SIG-M5 (cell line): ENCODE results near the gene CFAP46.
"Not testable (repeated sequence)": the region's sequence is repeated elsewhere in the genome, so short reads cannot be mapped to it uniquely, and the experiment has no call there.

ENCODE experiments used
- DNase-seq: peaks from one replicate; lab custom pipeline; 2025; lab: John Stamatoyannopoulos, UW

CFAP46 gene

GRCh38 chr10:132912713-132913558 is 29.4 kb downstream of the CFAP46 start:
- DNase-seq: no peak

- DNase-seq: no peak
Measured at GRCh38 chr10:132912225-132912712, 30.1 kb downstream of the CFAP46 start.

GRCh38 chr10:132911786-132912097 is 30.6 kb downstream of the CFAP46 start:
- DNase-seq: no peak

GRCh38 chr10:132910901-132911785 is 31.2 kb downstream of the CFAP46 start:
- no peak for DNase-seq

GRCh38 chr10:132910186-132910880 is 32.0 kb downstream of the CFAP46 start:
- no peak for DNase-seq

GRCh38 chr10:132909491-132910071 is 32.8 kb downstream of the CFAP46 start:
- DNase-seq: no peak

GRCh38 chr10:132908621-132909295 is 33.6 kb downstream of the CFAP46 start:
- DNase-seq: no peak

- no peak for DNase-seq
Measured at GRCh38 chr10:132907821-132908620, 34.3 kb downstream of the CFAP46 start.

GRCh38 chr10:132906836-132907235 is 35.5 kb downstream of the CFAP46 start:
- DNase-seq: no peak

- DNase-seq: no peak
Measured at GRCh38 chr10:132906106-132906505, 36.3 kb downstream of the CFAP46 start.

GRCh38 chr10:132905661-132906060 is 36.7 kb downstream of the CFAP46 start:
- no peak for DNase-seq

- no peak for DNase-seq
Measured at GRCh38 chr10:132904814-132905649, 37.3 kb downstream of the CFAP46 start.

- DNase-seq: no peak
Measured at GRCh38 chr10:132904181-132904813, 38.1 kb downstream of the CFAP46 start.

- not testable (repeated sequence) for DNase-seq
Measured at GRCh38 chr10:132902656-132903575, 39.5 kb downstream of the CFAP46 start.

- DNase-seq: no peak
Measured at GRCh38 chr10:132901351-132901750, 41.0 kb downstream of the CFAP46 start.

- no peak for DNase-seq
Measured at GRCh38 chr10:132900211-132900756, 42.1 kb downstream of the CFAP46 start.

GRCh38 chr10:132899751-132900065 is 42.7 kb downstream of the CFAP46 start:
- no peak for DNase-seq
